PFSK-1 (cell line): ENCODE results near the gene ANO5.

ENCODE experiments used
- FOXP2 ChIP-seq: optimal IDR thresholded peaks from 2 replicates; pipeline ENCODE3; 2011; ENCODE audit warnings: borderline replicate concordance, control low read depth, inconsistent platforms; ENCODE audit not compliant: insufficient read depth; ENCODE audit errors: extremely low read length, extremely low read depth
- POLR2AphosphoS5 ChIP-seq: IDR thresholded peaks from 2 replicates; pipeline ENCODE4 v1.6.1; 2012; ENCODE audit warnings: low read depth, mild to moderate bottlenecking, control low read depth, low read length, moderate library complexity
- SIN3A ChIP-seq: IDR thresholded peaks from 2 replicates; pipeline ENCODE4 v1.6.1; 2012; ENCODE audit warnings: mild to moderate bottlenecking, low read length, moderate library complexity, borderline replicate concordance; ENCODE audit not compliant: insufficient read depth
- TAF1 ChIP-seq: IDR thresholded peaks from 2 replicates; pipeline ENCODE4 v1.6.1; 2012; ENCODE audit warnings: low read length, control low read depth, borderline replicate concordance; ENCODE audit not compliant: insufficient read depth
- TF ChIP-seq, protein P1 (sequence below), 2 experiments: IDR thresholded peaks; 2 replicates each; pipeline versions ENCODE4 v1.6.1 to v1.8.0; 2011 to 2012; ENCODE audit warnings: low read depth in 2 of 2, low read length in 2 of 2, control low read depth in 1 of 2, inconsistent platforms in 1 of 2, mild to moderate bottlenecking in 1 of 2, moderate library complexity in 1 of 2; ENCODE audit not compliant: insufficient read depth in 1 of 2

The ANO5 gene

DNA sequence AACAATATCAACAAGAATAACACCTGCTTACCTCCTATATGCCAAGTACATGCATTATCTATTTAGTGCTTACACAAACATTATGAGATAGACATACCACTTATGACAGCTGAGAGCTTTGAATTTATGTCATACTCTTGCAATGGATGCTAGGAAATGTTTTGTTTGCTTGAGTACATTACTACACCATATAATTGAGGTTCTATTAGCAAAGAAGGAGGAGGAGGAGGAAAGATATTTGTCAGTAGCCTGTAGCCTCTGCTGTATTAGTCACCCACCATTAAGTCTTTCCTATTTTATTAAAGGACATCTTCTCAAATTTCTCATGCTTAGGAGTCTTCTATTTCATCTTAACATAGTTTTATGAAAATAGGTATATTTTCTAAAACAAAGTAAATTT is 6.4 kb downstream of the ANO5 start:
- TF ChIP-seq POLR2AphosphoS5 (no peak), FOXP2 (no peak), SIN3A (no peak), TAF1 (no peak)
- TF ChIP-seq, protein P1, sequence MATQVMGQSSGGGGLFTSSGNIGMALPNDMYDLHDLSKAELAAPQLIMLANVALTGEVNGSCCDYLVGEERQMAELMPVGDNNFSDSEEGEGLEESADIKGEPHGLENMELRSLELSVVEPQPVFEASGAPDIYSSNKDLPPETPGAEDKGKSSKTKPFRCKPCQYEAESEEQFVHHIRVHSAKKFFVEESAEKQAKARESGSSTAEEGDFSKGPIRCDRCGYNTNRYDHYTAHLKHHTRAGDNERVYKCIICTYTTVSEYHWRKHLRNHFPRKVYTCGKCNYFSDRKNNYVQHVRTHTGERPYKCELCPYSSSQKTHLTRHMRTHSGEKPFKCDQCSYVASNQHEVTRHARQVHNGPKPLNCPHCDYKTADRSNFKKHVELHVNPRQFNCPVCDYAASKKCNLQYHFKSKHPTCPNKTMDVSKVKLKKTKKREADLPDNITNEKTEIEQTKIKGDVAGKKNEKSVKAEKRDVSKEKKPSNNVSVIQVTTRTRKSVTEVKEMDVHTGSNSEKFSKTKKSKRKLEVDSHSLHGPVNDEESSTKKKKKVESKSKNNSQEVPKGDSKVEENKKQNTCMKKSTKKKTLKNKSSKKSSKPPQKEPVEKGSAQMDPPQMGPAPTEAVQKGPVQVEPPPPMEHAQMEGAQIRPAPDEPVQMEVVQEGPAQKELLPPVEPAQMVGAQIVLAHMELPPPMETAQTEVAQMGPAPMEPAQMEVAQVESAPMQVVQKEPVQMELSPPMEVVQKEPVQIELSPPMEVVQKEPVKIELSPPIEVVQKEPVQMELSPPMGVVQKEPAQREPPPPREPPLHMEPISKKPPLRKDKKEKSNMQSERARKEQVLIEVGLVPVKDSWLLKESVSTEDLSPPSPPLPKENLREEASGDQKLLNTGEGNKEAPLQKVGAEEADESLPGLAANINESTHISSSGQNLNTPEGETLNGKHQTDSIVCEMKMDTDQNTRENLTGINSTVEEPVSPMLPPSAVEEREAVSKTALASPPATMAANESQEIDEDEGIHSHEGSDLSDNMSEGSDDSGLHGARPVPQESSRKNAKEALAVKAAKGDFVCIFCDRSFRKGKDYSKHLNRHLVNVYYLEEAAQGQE (IDR thresholded peaks at IDR 0.05; ENCODE audit: insufficient read depth in 1 of 2, low read depth in 2 of 2, low read length in 2 of 2), result no peak

DNA sequence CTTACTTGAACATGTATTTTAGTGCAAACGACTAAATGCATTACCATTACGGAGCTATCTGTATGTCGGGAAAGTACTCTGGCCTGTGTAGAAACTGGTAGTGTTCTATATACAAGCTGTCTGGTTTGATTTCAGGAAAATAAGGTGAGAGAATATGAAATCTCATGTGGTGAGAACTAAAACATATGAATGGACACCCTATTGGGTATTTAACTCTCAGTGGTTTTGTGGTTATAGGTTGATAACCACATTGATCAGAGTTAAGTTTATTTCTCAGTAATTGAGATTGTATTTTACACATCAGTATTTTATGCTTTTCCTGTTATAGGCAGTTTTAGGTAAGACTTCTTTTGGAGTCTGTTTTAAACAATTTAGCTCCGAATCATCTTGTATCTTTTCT is 10.4 kb downstream of the ANO5 start:
- TF ChIP-seq, protein P1 (IDR thresholded peaks at IDR 0.05; ENCODE audit: insufficient read depth in 1 of 2, low read depth in 2 of 2, low read length in 2 of 2), result no peak
- TF ChIP-seq TAF1 (no peak), SIN3A (no peak), FOXP2 (no peak), POLR2AphosphoS5 (no peak)

DNA sequence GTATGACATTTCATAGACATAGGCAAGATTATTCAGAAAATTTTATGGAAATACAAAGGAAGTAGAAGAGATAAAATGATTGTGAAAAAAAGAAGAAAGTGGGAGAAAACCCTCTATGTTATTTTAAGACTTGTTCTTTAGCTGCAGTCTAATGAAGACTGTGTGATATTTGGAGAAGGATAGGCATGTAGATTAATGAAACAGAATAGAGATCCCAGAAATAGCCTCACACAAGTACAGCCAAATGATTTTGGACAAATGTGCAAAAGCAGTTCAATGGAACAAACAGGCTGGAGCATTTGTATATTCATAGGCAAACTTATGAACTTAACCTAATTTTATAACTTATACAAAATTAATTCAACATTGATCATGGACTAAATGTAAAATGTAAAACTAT is 14.3 kb downstream of the ANO5 start:
- TF ChIP-seq POLR2AphosphoS5, result no peak
- TF ChIP-seq FOXP2, result no peak
- no peak for TF ChIP-seq SIN3A
- TF ChIP-seq TAF1, result no peak
- TF ChIP-seq, protein P1 (IDR thresholded peaks at IDR 0.05; ENCODE audit: insufficient read depth in 1 of 2, low read depth in 2 of 2, low read length in 2 of 2), result no peak

DNA sequence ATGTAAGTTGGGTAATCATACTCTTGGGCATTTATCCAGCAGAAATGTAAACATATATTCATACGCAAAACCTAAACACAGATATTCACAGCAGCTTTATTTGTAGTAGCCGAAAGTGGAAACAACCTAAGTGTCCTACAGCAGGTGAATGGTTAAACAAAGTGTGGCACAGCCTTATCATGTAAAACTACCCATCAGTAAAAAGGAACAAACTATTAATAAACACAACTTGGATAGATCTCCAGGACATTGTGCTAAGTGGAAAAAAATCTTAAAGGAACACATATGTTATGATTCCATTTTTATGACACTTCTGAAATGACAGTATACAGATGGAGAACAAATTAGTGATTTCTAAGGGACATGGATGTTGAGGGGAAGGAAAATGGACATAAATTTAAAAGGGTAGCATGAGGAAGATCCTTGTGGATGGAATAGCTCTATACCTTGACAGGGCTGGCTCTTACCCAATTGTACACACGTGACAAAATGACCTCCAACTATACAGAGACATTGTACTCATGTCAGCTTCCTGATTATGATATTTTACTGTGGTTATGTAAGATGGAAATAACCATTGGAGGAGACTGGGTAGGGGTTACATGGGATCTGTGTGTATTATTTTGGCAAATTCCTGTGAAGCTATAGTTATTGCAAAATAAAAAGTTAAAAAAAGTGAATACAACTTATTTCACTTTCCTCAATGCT is 15.4 kb downstream of the ANO5 start:
- TF ChIP-seq FOXP2 (no peak), POLR2AphosphoS5 (no peak), TAF1 (no peak), SIN3A (no peak)
- TF ChIP-seq, protein P1 (IDR thresholded peaks at IDR 0.05; ENCODE audit: insufficient read depth in 1 of 2, low read depth in 2 of 2, low read length in 2 of 2), result no peak
